MG63 (cell line): ENCODE measurements around the gene PIGK. TPM values are rescaled to one million over a fixed set of nuclear protein-coding genes. Genes with fewer than 3 reads are reported as not detected.

Experiments used
- DNase-seq: peaks from one replicate; pipeline ENCODE4 v3.0.0-alpha.2; 2020
- H3K27me3 ChIP-seq: fragments of 250-450 bp; sonication (Bioruptor Pico); 2 replicates; pipeline ENCODE4 v1.5.1; 2020; ENCODE audit warnings: mild to moderate bottlenecking, moderate library complexity
- H3K36me3 ChIP-seq: fragments of 250-450 bp; sonication (Bioruptor Pico); 2 replicates; pipeline ENCODE4 v1.5.1; 2020; ENCODE audit warnings: mild to moderate bottlenecking, moderate library complexity
- H3K4me3 ChIP-seq: fragments of 250-450 bp; sonication (Bioruptor Pico); 2 replicates; pipeline ENCODE4 v1.5.1; 2020; ENCODE audit warnings: mild to moderate bottlenecking, moderate library complexity
- H3K9me3 ChIP-seq: fragments of 250-450 bp; sonication (Bioruptor Pico); 2 replicates; pipeline ENCODE4 v1.5.1; 2020; ENCODE audit warnings: mild to moderate bottlenecking, moderate library complexity
- total RNA-seq: library from RNA; depleted of rRNA; stranded (reverse); fragments of >200 nt; shearing (Covaris generic); gene quantifications from 2 replicates; pipeline ENCODE4 v1.2.3, GENCODE V29; 2014; ENCODE audit warnings: low replicate concordance

Gene PIGK
- total RNA-seq, 1 experiment from 2014 or later = 30.9 TPM

DNA sequence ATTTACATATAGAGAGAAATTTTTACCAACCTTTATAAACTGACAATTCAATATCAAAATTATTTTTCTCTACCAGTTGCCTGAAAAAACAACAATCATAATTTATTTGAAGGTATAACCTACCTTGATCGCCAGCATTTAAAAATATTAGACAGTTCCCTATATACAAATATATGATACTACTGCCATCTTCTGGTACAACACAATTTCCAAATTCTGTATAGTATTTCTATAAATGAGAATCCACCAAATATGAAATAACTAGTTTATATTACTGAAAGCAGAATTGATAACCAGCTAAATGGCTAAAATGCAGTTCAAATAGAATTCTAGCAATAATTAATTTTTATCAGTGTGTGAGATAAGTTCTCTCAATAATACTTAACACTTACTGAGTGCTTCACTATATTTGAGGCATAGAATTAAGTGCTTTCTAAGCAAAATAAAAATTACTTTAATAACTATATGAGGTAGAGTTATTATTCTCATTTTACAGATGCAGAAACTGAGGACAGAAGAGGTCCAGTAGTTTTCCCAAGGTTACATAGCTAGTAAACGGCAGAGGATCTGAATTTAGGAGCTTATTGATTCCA lies 75.6 kb downstream of the PIGK start:
- H3K36me3 ChIP-seq = no peaks in the 10 kb centered on the region
- no peak for DNase-seq
- no peak overlapping the region for H3K4me3 ChIP-seq
- H3K9me3 ChIP-seq = no peaks in the 10 kb centered on the region
- no peaks in the 10 kb centered on the region for H3K27me3 ChIP-seq

DNA sequence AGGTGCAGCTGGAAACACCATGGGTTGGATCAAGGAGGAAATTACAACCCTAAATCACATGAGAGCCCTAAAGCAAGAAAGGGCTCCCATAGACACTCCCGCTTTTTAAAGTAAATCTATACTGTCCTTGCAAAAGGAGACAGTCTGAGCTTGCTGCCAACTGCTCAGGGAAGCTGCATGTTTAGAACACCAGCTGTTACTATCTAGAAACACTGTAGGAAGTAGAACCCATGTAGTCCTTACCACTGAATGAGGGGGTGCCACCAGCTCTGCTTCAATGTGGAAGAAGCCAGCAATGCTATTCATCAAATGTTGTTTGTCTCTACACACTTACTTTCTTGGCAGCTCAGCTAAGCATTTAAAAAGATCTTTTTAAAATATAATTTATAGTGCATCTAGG lies 79.8 kb downstream of the PIGK start:
- DNase-seq = no peak
- Histone ChIP-seq H3K9me3 (no peaks in the 10 kb centered on the region), H3K4me3 (no peak overlapping the region), H3K27me3 (no peaks in the 10 kb centered on the region), H3K36me3 (no peaks in the 10 kb centered on the region)

DNA sequence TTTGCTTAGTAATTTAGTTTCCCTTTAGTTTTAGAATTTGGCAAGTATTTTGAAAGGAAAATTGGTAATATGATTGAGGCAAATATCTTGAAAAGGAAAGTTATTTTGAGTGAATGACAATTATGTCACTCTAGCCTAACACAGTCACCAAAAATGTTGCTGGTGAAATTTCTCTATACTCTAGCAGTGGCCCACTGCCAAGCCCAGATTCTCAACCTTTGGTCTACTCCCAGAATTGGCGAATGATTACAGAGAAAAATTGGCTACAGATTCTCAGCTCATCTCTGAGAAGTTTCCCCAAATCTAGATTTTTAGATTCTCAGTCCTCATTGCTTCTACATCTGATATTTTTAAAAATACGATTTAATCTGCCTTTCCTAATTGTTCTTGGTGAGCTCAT lies 84.9 kb downstream of the PIGK start:
- Histone ChIP-seq H3K4me3 (no peak overlapping the region), H3K36me3 (no peaks in the 10 kb centered on the region), H3K27me3 (no peaks in the 10 kb centered on the region), H3K9me3 (no peaks in the 10 kb centered on the region)
- DNase-seq = peak; percentile 23

- no peak for DNase-seq
- no peak overlapping the region for H3K4me3 ChIP-seq
Observed at GRCh38 chr1:77133731-77134358, 85.4 kb downstream of the PIGK start.

GRCh38 chr1:77126307-77126706 lies 92.9 kb downstream of the PIGK start:
- Histone ChIP-seq H3K27me3 (no peaks in the 10 kb centered on the region), H3K9me3 (no peaks in the 10 kb centered on the region), H3K36me3 (no peaks in the 10 kb centered on the region), H3K4me3 (no peak overlapping the region)
- peak; percentile 1 for DNase-seq

More at GRCh38 chr1:77133731-77134358, 85.4 kb downstream of the PIGK start:
- H3K27me3 ChIP-seq = no peaks in the 10 kb centered on the region
- H3K9me3 ChIP-seq = no peaks in the 10 kb centered on the region
- H3K36me3 ChIP-seq = no peaks in the 10 kb centered on the region

DNA sequence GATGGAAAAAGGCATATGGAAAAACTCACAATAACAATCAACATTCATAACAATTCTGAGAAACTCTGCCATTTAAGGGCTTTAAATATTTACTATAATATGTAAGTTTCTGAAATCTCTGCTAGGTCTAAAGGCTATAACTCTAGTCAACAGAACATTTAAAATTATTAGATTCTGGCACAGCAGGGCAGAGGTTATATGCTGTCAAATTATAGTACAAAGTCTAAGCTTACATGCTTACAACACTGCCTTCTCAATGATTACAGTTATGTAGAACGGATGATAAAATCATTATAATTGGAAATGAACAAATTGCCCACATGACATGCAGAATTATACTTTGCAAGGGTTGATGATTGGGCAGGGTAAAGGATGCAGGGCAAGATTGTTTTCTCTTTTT lies 97.7 kb downstream of the PIGK start:
- DNase-seq = no peak
- H3K9me3 ChIP-seq = no peaks in the 10 kb centered on the region
- no peak overlapping the region for H3K4me3 ChIP-seq
- H3K27me3 ChIP-seq = no peaks in the 10 kb centered on the region
- no peaks in the 10 kb centered on the region for H3K36me3 ChIP-seq

- Histone ChIP-seq H3K36me3 (no peaks in the 10 kb centered on the region), H3K4me3 (no peak overlapping the region), H3K27me3 (no peaks in the 10 kb centered on the region), H3K9me3 (no peaks in the 10 kb centered on the region)
- no peak for DNase-seq
Observed at GRCh38 chr1:77120950-77121349, 98.3 kb downstream of the PIGK start.

- DNase-seq = no peak
- no peaks in the 10 kb centered on the region for H3K27me3 ChIP-seq
- H3K9me3 ChIP-seq = no peaks in the 10 kb centered on the region
- H3K36me3 ChIP-seq = no peaks in the 10 kb centered on the region
- H3K4me3 ChIP-seq = no peak overlapping the region
Observed at GRCh38 chr1:77118712-77119111, 100.5 kb downstream of the PIGK start.

- H3K36me3 ChIP-seq = no peaks in the 10 kb centered on the region
- no peaks in the 10 kb centered on the region for H3K27me3 ChIP-seq
- no peaks in the 10 kb centered on the region for H3K9me3 ChIP-seq
- no peak overlapping the region for H3K4me3 ChIP-seq
- DNase-seq = no peak
Observed at GRCh38 chr1:77104672-77105071, 114.6 kb downstream of the PIGK start.

GRCh38 chr1:77103486-77103885 lies 115.7 kb downstream of the PIGK start:
- H3K36me3 ChIP-seq = no peaks in the 10 kb centered on the region
- no peaks in the 10 kb centered on the region for H3K27me3 ChIP-seq
- H3K9me3 ChIP-seq = no peaks in the 10 kb centered on the region
- DNase-seq = no peak
- H3K4me3 ChIP-seq = no peak overlapping the region

GRCh38 chr1:77100875-77101274 lies 118.4 kb downstream of the PIGK start:
- DNase-seq = no peak
- no peaks in the 10 kb centered on the region for H3K27me3 ChIP-seq
- no peak overlapping the region for H3K4me3 ChIP-seq
- no peaks in the 10 kb centered on the region for H3K9me3 ChIP-seq
- no peaks in the 10 kb centered on the region for H3K36me3 ChIP-seq

DNA sequence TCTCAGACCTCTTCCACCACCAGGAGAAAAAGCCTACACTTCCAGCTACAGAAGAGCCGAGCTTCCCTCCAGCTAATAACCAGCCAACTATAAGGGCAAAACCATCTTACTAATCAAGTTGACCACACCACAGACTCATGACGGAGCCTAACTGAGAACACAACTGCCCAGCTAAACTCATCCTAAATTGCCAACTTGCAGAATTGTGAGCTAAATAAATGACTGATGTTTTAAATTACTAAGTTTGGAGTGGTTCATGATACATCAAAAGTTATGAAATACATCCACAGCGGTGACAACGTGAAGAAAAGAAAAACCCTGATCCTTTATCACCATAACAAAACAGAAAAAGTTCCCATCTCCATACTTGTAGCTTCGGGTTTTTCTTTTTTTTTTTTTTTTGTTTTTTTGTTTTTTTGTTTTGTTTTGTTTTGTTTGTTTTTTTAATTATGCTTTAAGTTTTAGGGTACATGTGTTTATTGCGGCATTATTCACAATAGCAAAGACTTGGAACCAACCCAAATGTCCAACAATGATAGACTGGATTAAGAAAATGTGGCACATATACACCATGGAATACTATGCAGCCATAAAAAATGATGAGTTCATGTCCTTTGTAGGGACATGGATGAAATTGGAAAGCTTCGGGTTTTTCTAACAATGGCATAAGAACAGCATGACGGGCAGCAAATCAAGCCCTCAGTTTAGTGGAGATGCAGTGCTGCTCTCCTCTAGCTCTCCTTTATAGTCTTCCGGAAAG lies 122.6 kb downstream of the PIGK start:
- no peaks in the 10 kb centered on the region for H3K27me3 ChIP-seq
- DNase-seq = no peak
- H3K4me3 ChIP-seq = no peak overlapping the region
- H3K9me3 ChIP-seq = no peaks in the 10 kb centered on the region
- no peaks in the 10 kb centered on the region for H3K36me3 ChIP-seq

DNA sequence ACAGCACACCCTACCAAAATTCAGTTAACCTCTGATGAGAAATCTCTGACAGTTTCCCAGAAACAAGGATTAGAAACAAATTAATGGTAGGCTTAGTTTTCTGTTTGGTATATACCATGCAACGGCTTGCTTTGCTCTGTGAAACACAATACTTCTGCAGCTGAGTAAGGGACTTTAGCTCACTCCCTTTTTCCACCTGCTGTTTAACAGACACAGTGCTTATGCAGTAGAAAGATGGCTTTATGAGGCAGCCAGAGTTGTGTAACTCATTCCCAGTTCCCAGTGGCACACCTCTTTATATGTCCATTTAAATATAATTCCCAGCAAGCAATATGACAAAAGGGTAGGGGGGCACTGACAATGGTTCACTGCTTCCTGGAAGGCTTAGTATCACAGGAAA lies 124.0 kb downstream of the PIGK start:
- no peaks in the 10 kb centered on the region for H3K36me3 ChIP-seq
- no peak for DNase-seq
- H3K9me3 ChIP-seq = no peaks in the 10 kb centered on the region
- no peaks in the 10 kb centered on the region for H3K27me3 ChIP-seq
- H3K4me3 ChIP-seq = no peak overlapping the region

DNA sequence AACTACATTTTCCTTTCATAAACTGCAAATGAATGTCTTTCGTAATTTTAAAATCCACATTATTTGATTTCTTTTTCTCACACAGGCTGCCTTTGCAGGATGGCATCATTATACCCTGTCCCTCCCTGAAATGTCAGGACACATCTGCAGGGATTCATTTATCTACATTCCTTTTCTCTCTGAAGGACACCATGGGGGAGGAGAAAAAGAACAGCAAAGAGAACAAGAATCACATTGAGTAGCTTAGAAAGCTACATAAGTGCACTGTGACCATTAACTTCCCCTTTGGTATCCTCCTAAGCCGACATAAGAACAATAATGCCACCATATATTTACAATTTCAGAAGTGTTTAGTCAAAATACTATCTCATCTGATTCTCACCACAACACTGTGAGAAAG lies 129.5 kb downstream of the PIGK start:
- Histone ChIP-seq H3K36me3 (no peaks in the 10 kb centered on the region), H3K4me3 (no peak overlapping the region), H3K27me3 (no peaks in the 10 kb centered on the region), H3K9me3 (no peaks in the 10 kb centered on the region)
- no peak for DNase-seq

DNA sequence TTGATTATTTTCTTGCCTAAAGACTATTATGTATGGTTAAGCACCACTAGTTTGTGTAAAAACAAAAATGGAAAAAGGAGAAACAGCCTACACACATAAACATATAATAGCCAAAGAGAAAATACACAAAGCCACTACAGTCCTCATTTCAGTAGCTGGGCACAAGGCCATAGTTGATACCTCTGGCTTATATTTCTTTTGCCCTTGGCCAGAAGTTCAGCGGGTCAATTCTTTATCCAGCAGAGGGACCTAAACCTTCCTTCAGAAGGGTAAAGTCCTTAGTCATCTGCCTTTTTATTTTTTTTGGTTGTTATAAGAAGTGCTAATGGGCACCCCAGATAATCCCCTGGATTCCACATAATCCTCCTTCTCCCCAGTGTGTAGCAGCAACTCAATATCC lies 134.1 kb downstream of the PIGK start:
- H3K4me3 ChIP-seq = no peak overlapping the region
- H3K9me3 ChIP-seq = no peaks in the 10 kb centered on the region
- H3K36me3 ChIP-seq = no peaks in the 10 kb centered on the region
- DNase-seq = no peak
- no peaks in the 10 kb centered on the region for H3K27me3 ChIP-seq

DNA sequence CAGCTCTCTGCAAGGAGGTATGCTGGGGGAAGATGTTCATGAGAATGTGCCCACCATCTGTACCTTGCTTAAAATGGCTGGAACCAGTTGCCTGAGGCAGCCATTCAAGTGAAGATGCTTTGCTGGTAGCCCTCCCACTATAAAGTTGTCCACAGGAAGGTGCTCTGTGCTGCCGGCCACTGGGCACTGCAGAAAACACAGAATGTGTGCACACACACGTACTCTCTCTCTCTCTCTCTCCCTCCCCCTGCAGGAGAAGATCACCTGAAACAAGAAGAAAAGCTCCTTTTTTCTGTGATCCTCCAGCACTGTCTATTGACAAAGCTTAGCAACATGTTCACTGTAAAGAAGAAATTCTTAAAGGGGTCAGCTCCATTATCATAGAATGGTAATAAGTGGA lies 134.8 kb downstream of the PIGK start:
- no peaks in the 10 kb centered on the region for H3K9me3 ChIP-seq
- no peak overlapping the region for H3K4me3 ChIP-seq
- no peak for DNase-seq
- H3K27me3 ChIP-seq = no peaks in the 10 kb centered on the region
- H3K36me3 ChIP-seq = no peaks in the 10 kb centered on the region

DNA sequence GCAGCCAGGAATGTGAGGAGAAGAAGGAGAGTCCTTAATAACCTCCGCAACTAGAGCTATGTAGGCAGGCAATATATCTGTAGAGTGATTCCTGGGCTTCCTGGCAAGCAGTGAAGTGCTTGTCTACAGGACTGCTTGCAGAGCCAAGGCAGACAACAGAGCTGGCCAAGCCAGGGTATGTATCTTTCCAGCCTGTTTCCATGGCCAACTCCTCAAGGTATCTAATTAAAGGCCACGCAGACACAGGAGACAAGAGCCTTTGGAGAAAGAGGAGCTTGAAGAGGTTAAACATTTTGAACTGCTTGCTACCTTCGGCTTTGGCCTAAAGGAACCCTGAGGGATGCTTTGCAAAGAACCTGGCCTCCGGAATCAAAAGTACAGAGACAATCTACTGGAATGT lies 137.4 kb downstream of the PIGK start:
- no peaks in the 10 kb centered on the region for H3K27me3 ChIP-seq
- no peak for DNase-seq
- H3K36me3 ChIP-seq = no peaks in the 10 kb centered on the region
- H3K4me3 ChIP-seq = no peak overlapping the region
- H3K9me3 ChIP-seq = no peaks in the 10 kb centered on the region

DNA sequence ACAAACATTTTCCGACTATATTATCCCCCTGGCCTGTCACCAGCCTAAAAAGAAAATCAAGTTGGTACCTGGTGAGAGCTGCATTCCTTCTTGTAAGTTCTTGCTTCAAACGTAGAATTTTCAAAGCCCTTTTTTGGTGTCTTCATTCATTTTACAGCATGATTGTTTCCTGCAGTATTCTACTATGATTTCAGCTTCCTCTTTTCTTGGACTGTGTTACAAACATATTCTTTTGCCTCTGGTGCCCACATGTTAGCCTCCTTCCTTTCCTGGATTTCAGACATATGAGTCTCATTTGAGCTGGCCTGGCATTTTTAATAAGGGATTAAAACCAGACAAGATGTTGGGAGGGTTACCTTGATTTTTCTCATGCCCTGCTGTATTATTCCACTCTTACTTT lies 142.5 kb downstream of the PIGK start:
- no peak for DNase-seq
- H3K36me3 ChIP-seq = no peaks in the 10 kb centered on the region
- H3K27me3 ChIP-seq = no peaks in the 10 kb centered on the region
- H3K4me3 ChIP-seq = no peak overlapping the region
- 0 out of 2 replicates have a peak, but pooled peaks cover 3% of the 10 kb centered on the region for H3K9me3 ChIP-seq
